ENCODE measurements around the gene CCNDBP1.

DNA sequence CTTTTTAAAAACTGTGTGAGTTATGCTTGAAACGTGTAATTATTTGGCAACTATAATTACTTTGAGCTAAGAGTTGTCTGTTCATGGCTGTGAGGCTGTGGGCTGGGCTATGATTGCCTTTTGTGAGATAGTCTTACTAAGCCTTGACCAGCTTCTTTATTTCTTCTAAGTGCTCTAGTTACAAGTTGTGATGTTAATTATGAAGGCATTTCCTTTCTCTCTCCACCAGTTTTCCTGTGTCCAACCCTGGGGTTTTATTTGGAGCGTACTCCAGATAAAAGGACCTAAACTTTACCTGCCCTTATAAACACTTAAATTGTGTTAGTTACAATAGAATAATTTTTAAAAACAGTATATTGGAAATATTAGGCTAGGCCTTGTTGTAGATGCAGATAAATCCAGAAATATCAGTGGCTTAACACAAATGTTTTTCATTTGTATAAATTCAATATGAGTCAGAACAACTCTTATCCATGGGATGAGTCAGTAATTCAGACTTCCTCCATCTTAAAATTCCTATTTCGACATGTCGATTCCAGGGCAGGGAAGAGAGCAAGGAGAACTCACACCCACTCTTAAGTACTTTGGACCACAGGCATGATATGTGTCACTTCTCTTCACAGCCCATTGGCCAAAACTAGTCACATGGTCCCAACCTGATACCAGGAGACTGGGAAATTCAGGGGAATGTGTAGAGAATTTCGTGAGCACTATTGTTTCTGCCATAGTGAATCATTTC lies 34.8 kb upstream of the CCNDBP1 start:
- TF ChIP-seq, protein P1, sequence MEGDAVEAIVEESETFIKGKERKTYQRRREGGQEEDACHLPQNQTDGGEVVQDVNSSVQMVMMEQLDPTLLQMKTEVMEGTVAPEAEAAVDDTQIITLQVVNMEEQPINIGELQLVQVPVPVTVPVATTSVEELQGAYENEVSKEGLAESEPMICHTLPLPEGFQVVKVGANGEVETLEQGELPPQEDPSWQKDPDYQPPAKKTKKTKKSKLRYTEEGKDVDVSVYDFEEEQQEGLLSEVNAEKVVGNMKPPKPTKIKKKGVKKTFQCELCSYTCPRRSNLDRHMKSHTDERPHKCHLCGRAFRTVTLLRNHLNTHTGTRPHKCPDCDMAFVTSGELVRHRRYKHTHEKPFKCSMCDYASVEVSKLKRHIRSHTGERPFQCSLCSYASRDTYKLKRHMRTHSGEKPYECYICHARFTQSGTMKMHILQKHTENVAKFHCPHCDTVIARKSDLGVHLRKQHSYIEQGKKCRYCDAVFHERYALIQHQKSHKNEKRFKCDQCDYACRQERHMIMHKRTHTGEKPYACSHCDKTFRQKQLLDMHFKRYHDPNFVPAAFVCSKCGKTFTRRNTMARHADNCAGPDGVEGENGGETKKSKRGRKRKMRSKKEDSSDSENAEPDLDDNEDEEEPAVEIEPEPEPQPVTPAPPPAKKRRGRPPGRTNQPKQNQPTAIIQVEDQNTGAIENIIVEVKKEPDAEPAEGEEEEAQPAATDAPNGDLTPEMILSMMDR (IDR thresholded peaks at IDR 0.05; ENCODE audit: low read length), result no peak
- TF ChIP-seq EZH2 (optimal IDR thresholded peaks at IDR 0.05; ENCODE audit: low read depth, low read length), result no peak

All from MM.1S (cell line).